ENCODE measurements around the gene ZNF280B.
"Not testable (repeated sequence)": the region's sequence is repeated elsewhere in the genome, so short reads cannot be mapped to it uniquely, and the experiment has no call there.

The ZNF280B gene

DNA sequence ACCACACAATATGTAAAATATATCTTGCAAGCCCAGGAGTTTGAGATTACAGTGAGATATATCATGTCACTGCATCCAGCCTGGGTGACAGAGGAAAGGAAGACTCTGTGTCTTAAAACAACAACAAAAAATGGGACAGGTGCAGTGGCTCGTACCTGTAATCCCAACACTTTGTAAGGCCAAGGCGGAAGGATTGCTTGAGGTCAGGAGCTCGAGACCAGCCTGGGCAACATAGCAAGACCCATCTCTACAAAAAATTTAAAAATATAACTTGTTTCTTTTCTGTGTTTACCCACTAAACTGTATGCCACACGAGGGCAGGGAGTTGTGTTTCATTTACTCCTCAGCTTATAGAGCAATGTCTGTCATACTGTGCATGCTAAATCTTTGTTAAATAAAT lies 8.4 kb upstream of the ZNF280B start:
- Histone ChIP-seq H3K14ac (ENCODE audit: low read length) (no peak overlapping the region), H4K12ac (ENCODE audit: low read depth, low read length) (no peak overlapping the region), H3K27ac (ENCODE audit: low read depth, low read length) (no peak overlapping the region), H2BK120ac (ENCODE audit: insufficient read depth, low read length, poor library complexity) (no peak overlapping the region), H3K36me3 (ENCODE audit: control insufficient read depth in 1 of 2, insufficient read depth in 2 of 2, low read length in 2 of 2) (no peaks in the 10 kb centered on the region), H3K4ac (ENCODE audit: low read depth, low read length) (no peak overlapping the region), H2BK12ac (ENCODE audit: low read length) (no peak overlapping the region), H3K18ac (ENCODE audit: low read length) (no peak overlapping the region), H2BK5ac (ENCODE audit: low read depth, low read length, poor library complexity) (no peak overlapping the region), H2AK5ac (ENCODE audit: low read length) (no peak overlapping the region), H4K91ac (ENCODE audit: low read depth, low read length) (no peak overlapping the region), H2AFZ (ENCODE audit: insufficient read depth, low read length, poor library complexity) (no peak overlapping the region), H3K4me3 (ENCODE audit: low read depth, low read length) (no peak overlapping the region), H3K79me2 (ENCODE audit: control insufficient read depth, insufficient read depth, low read length, poor library complexity) (no peaks in the 10 kb centered on the region), H3K79me1 (ENCODE audit: low read length) (no peaks in the 10 kb centered on the region), H3K4me1 (ENCODE audit: control insufficient read depth in 1 of 2, insufficient read depth in 2 of 2, low read length in 2 of 2) (no peaks in the 10 kb centered on the region), H4K8ac (ENCODE audit: low read depth, low read length) (no peak overlapping the region), H3K27me3 (ENCODE audit: insufficient read depth, low read length) (no peaks in the 10 kb centered on the region), H3K9me3 (ENCODE audit: insufficient read depth, low read depth, low read length) (peaks cover 3% of the 10 kb centered on the region), H3K23ac (ENCODE audit: low read length) (no peak overlapping the region), H3K4me2 (ENCODE audit: low read length) (no peak overlapping the region), H3K9ac (ENCODE audit: low read length) (no peak overlapping the region)
- no peak for DNase-seq
- WGBS (ENCODE audit: extremely low coverage, insufficient coverage, insufficient read length): no CpG with 5 or more reads among the region's 4 CpGs

- Histone ChIP-seq H3K9me3 (ENCODE audit: insufficient read depth, low read depth, low read length) (peaks cover 3% of the 10 kb centered on the region), H2BK5ac (ENCODE audit: low read depth, low read length, poor library complexity) (no peak overlapping the region), H3K4me2 (ENCODE audit: low read length) (no peak overlapping the region), H4K8ac (ENCODE audit: low read depth, low read length) (no peak overlapping the region), H3K4ac (ENCODE audit: low read depth, low read length) (no peak overlapping the region), H3K14ac (ENCODE audit: low read length) (no peak overlapping the region), H3K4me3 (ENCODE audit: low read depth, low read length) (no peak overlapping the region), H2AK5ac (ENCODE audit: low read length) (no peak overlapping the region), H3K27ac (ENCODE audit: low read depth, low read length) (no peak overlapping the region), H3K4me1 (ENCODE audit: control insufficient read depth in 1 of 2, insufficient read depth in 2 of 2, low read length in 2 of 2) (no peaks in the 10 kb centered on the region), H3K9ac (ENCODE audit: low read length) (no peak overlapping the region), H4K12ac (ENCODE audit: low read depth, low read length) (no peak overlapping the region), H3K36me3 (ENCODE audit: control insufficient read depth in 1 of 2, insufficient read depth in 2 of 2, low read length in 2 of 2) (no peaks in the 10 kb centered on the region), H2BK12ac (ENCODE audit: low read length) (no peak overlapping the region), H3K27me3 (ENCODE audit: insufficient read depth, low read length) (no peaks in the 10 kb centered on the region), H2BK120ac (ENCODE audit: insufficient read depth, low read length, poor library complexity) (no peak overlapping the region), H3K18ac (ENCODE audit: low read length) (no peak overlapping the region), H3K79me1 (ENCODE audit: low read length) (no peaks in the 10 kb centered on the region), H4K91ac (ENCODE audit: low read depth, low read length) (no peak overlapping the region), H2AFZ (ENCODE audit: insufficient read depth, low read length, poor library complexity) (no peak overlapping the region), H3K23ac (ENCODE audit: low read length) (no peak overlapping the region), H3K79me2 (ENCODE audit: control insufficient read depth, insufficient read depth, low read length, poor library complexity) (no peaks in the 10 kb centered on the region)
- no peak for DNase-seq
Measured at GRCh38 chr22:22515890-22516289, 7.3 kb upstream of the ZNF280B start.

DNA sequence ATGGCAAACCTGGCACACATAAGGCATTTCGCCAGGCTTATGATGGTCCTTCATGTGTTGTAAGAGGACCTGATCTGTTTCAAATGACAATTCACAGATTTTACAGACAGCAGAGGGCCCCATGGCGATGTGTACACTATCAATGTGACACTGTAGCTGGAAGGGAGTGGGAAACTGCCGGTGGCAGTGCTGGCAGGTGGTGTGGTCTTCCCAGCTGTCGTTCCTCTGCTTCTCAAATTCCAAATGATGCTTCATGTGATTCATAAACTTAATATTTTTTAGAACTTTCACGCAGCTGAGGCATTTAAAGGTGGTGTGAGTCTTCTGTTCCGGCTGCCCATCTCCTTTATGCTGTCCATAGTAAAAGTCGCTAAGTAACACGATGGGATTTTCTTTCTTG lies 5.9 kb upstream of the ZNF280B start:
- H4K12ac ChIP-seq (ENCODE audit: low read depth, low read length); H3K4me2 ChIP-seq (ENCODE audit: low read length); H2AFZ ChIP-seq (ENCODE audit: insufficient read depth, low read length, poor library complexity); H3K18ac ChIP-seq (ENCODE audit: low read length); H3K4ac ChIP-seq (ENCODE audit: low read depth, low read length); H3K9me3 ChIP-seq (ENCODE audit: insufficient read depth, low read depth, low read length); H3K79me2 ChIP-seq (ENCODE audit: control insufficient read depth, insufficient read depth, low read length, poor library complexity); H2BK5ac ChIP-seq (ENCODE audit: low read depth, low read length, poor library complexity); H3K79me1 ChIP-seq (ENCODE audit: low read length); H2AK5ac ChIP-seq (ENCODE audit: low read length); H3K27me3 ChIP-seq (ENCODE audit: insufficient read depth, low read length); H3K14ac ChIP-seq (ENCODE audit: low read length); H3K9ac ChIP-seq (ENCODE audit: low read length); H3K23ac ChIP-seq (ENCODE audit: low read length); H4K91ac ChIP-seq (ENCODE audit: low read depth, low read length); H2BK12ac ChIP-seq (ENCODE audit: low read length); H3K36me3 ChIP-seq (ENCODE audit: control insufficient read depth in 1 of 2, insufficient read depth in 2 of 2, low read length in 2 of 2); H3K4me3 ChIP-seq (ENCODE audit: low read depth, low read length); H3K27ac ChIP-seq (ENCODE audit: low read depth, low read length); H4K8ac ChIP-seq (ENCODE audit: low read depth, low read length); H2BK120ac ChIP-seq (ENCODE audit: insufficient read depth, low read length, poor library complexity); H3K4me1 ChIP-seq (ENCODE audit: control insufficient read depth in 1 of 2, insufficient read depth in 2 of 2, low read length in 2 of 2): not testable (repeated sequence)
- peak; percentile 60 to 84 for DNase-seq
- WGBS (ENCODE audit: extremely low coverage, insufficient coverage, insufficient read length): no CpG with 5 or more reads among the region's 8 CpGs

GRCh38 chr22:22513619-22514018 lies 5.1 kb upstream of the ZNF280B start:
- H3K23ac ChIP-seq (ENCODE audit: low read length): no peak overlapping the region
- no peak overlapping the region for H3K18ac ChIP-seq (ENCODE audit: low read length)
- H3K4ac ChIP-seq (ENCODE audit: low read depth, low read length): no peak overlapping the region
- H3K4me1 ChIP-seq (ENCODE audit: control insufficient read depth in 1 of 2, insufficient read depth in 2 of 2, low read length in 2 of 2): peaks cover 2 to 4% of the 10 kb centered on the region in 2 experiments
- H2BK120ac ChIP-seq (ENCODE audit: insufficient read depth, low read length, poor library complexity): no peak overlapping the region
- H3K4me2 ChIP-seq (ENCODE audit: low read length): no peak overlapping the region
- H3K27me3 ChIP-seq (ENCODE audit: insufficient read depth, low read length): peaks cover 2% of the 10 kb centered on the region
- no peak overlapping the region for H3K27ac ChIP-seq (ENCODE audit: low read depth, low read length)
- H3K36me3 ChIP-seq (ENCODE audit: control insufficient read depth in 1 of 2, insufficient read depth in 2 of 2, low read length in 2 of 2): no peaks in the 10 kb centered on the region
- no peak overlapping the region for H4K91ac ChIP-seq (ENCODE audit: low read depth, low read length)
- peaks cover 4% of the 10 kb centered on the region for H3K9me3 ChIP-seq (ENCODE audit: insufficient read depth, low read depth, low read length)
- H4K12ac ChIP-seq (ENCODE audit: low read depth, low read length): no peak overlapping the region
- no peak overlapping the region for H2AK5ac ChIP-seq (ENCODE audit: low read length)
- no peak for DNase-seq
- WGBS (ENCODE audit: extremely low coverage, insufficient coverage, insufficient read length): no CpG with 5 or more reads among the region's 2 CpGs
- no peak overlapping the region for H2AFZ ChIP-seq (ENCODE audit: insufficient read depth, low read length, poor library complexity)
- no peaks in the 10 kb centered on the region for H3K79me2 ChIP-seq (ENCODE audit: control insufficient read depth, insufficient read depth, low read length, poor library complexity)
- no peak overlapping the region for H3K14ac ChIP-seq (ENCODE audit: low read length)
- no peaks in the 10 kb centered on the region for H3K79me1 ChIP-seq (ENCODE audit: low read length)
- no peak overlapping the region for H2BK5ac ChIP-seq (ENCODE audit: low read depth, low read length, poor library complexity)
- no peak overlapping the region for H3K9ac ChIP-seq (ENCODE audit: low read length)
- no peak overlapping the region for H4K8ac ChIP-seq (ENCODE audit: low read depth, low read length)
- H2BK12ac ChIP-seq (ENCODE audit: low read length): no peak overlapping the region
- no peak overlapping the region for H3K4me3 ChIP-seq (ENCODE audit: low read depth, low read length)
